Effector CD8-positive, alpha-beta T cell (primary cell): ENCODE data around the gene NRXN3.

Experiments used
- DNase-seq: peaks from one replicate; lab custom pipeline; 2025; lab: John Stamatoyannopoulos, UW

Gene NRXN3

DNA sequence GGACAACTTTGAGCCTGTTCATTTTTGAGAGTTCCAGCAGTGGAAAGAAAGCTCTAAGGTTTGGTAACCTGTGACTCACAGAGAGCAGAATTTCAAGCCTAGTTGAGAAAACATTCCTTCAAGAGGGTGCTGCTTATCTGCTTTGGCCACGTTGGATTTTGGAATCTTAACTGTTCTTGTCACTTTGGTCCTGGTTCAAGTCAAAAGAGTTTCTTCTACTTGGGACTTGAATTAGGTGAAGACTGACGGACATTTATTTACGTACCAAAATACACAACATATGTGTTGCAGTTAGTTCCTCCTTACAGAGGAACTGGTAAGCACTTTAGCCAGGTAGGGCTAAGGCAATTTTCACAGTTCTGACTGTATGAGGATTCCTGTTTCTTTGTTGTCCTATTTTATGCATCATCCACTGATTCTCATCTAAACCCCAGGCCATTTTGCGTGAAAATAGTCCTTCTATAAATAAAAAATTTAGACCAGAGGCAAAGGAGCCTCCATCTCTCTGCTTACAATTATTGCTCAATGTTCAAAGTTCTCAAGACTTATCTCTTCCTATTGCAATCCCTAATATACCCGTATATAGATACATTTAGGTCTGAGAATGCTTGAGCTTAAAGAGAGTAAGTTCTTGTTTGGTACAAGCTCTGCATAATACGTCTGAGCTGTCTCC is 1460.3 kb downstream of the NRXN3 start:
- DNase-seq, result no peak

DNA sequence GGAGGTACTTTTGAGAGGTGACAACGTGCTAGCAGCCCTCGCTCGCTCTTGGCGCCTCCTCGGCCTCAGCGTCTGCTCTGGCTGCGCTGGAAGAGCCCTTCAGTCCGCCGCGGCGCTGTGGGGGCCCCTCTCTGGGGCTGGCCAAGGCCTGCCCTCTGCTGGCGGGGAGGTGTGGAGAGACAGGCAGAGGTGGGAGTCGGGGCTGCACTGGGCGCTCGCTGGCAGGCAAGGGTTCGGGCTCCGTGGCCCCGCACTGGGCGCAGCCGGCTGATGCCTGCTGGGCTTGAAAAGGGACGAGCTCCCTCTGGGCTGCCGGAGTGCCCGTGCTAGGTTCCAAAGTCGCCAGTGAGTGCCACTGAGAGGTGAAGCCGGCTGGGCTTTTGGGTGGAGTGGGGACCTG is 1461.1 kb downstream of the NRXN3 start:
- no peak for DNase-seq

DNA sequence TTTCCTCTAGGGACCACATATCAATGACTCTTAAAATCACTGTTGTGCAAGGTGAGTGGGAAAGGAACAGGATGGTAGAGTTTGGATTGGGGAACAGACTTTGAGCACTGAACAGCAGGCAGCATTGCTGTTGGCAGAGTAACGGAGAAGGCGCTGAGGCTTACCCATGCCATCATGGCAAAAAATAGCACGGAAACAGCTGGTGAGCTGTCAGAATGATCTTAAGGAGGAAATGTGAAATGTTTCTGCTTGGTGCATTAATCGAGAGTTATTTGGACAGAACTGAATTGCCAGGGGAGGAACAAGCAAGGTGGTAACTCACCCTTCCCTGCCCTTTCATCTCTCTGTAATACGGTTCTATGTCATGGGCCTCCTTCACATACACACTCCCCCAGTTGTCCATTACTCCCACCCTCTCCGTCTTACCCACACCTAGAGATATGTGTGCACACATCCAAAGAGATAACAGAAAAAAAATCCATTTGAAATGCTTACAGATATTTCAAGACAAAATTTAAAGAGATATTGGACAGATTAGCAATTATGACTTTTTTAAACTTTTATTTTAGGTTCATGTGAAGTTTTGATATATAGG is 1468.6 kb downstream of the NRXN3 start:
- DNase-seq, result no peak

DNA sequence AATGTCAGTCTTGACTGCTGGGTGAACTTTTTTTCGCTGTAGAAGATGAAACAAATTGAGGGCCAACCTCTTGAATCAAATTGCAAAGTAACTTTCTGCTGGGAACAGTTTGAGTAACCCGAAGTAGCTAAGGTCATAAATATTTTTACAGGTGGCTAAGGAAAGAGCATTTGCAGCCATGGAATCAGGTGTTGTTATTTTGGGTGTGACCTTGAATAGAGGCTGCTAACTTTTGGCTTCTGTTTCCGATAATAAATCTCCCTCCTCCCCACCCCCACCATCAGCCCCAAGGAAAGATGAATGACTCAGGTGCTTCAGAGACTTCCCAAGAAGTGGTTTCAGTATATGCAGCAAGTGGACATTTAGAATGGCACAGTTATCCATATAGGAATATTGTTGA is 1469.4 kb downstream of the NRXN3 start:
- DNase-seq, result no peak

DNA sequence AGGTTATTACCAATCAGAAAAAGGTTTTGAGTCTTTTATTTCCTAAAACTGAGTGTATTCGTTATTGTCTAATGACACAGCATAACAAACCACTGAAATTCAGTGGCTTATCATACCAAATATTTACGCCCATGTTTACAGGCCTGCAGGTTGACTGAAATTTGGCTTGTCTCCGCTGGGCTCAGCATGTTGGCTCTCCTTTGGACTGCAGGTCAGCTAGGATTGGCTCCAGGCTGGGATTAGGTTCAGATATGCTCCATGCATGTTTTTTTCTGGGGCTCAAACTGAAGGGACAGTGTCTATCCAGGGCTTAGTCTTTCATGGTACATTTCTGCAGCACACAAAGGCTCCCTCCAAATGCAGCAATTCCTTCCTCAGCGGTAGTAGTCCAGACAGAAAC is 1471.2 kb downstream of the NRXN3 start:
- no peak for DNase-seq

DNA sequence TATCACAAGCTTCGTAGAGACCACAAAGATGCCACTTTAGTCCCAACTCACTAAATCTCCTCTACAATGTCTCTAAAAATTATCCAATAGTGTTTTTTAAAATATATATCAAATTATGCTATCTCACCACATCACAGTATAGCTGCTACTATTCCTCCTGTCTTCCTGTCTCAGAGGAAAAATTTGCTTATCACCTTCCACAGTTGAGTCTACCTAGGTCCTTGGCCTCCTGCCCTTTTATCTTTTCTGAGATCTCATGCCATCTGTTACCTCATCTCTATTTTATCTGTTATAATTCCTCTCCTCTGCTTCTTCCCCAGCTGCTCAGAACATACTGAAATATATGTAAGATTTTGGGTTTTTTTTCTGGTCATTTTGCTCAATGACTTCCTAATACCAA is 1473.0 kb downstream of the NRXN3 start:
- DNase-seq, result no peak

DNA sequence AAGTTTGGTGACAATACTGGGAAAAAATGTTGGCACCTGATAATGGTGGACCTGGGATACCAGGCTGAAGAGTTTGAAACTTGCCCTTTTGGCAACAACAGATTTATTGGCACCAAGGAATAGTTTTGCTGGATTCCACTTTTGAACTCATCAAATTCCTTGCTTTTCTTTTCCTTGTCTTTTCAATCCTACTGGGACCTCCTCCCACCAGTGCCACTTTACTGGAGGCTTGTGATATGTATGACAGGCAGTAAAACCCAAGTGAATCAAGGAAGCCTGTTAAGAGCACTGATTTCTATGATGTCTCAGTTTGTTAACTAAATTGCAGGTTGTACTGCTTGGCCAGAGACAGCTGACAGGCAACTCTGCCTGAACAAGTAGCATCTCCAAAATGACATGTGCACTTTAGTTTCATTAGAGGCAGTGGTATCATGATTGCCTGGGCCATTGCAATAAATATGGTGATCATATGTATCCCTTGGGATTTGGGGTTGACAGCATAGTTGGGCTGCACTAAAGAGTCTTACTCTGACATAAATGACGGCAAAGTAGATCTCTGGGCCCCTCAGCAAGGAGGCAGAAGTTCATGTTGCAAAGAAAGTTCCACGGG is 1475.7 kb downstream of the NRXN3 start:
- no peak for DNase-seq

DNA sequence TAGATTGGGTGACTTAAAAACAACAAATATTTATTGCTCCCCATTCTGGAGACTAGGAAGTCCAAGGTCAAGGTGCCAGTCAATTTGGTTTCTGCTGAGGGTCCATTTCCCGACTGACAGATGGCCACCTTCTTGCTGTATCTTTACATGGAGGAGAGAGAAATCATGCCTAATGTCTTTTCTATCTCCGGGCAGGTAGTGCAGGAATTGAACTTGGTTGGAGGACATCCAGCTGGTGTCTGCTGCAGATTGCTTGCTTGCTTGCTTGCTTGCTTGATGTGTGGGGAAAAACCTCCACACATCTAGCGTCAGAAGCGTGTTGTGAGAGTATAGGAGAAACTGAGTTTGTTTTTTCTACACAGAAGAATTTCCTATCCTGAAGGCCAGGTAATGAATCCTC is 1479.7 kb downstream of the NRXN3 start:
- DNase-seq, result no peak

DNA sequence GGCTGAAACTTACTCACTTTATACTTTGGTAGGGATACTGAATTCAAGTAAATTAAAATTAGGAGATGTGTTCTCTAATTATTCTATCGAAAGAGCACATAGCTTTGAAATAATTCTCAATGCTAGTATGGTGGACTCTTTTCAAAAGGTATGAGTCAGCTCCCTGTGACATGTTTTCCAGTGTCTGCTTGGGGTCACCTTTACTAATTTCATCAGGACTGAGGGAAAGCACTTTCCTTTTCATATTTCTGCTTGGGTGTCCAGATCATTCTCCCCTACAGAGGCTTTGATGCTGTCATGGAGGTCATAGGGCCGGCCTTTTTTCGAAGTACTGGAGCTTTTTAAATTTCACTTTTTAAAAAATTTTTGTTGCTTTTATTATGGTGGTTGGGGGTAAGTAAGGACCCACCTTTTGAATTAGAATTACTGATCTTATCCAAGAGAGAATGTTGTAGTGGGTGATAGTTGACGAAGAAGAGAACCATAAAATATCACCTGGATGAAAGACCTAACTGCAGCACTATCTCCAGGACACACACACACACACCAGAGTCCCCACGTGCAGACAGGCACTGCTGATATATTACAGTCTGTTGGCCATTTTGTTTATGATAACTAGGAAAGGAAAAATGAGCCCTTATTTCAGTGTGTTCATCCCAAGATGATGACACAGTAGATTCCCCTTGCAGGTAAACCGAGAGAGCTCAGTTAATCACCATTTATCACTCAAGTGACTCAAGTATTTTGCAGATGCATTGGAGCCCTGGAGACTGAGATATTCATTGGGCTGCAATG is 1482.5 kb downstream of the NRXN3 start:
- no peak for DNase-seq

DNA sequence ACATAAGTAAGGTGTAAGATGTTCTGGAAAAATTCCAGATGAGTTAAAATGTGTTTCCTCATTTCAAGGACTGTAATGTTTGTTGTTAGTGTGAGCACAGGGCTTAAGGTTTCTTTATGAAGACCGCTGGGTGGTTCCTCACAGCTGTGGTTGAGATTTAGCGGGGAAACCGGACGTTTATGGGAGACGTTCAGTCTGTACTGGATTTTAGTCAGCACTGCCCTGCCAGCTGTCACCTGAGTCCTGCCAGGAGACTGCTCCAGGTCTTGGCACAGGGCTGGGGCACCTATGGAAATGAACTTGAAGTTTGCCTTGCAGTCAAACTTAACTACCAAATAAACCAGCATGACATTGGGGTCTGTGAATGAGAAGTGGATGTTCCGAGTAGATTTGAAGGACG is 1485.9 kb downstream of the NRXN3 start:
- DNase-seq, result no peak

DNA sequence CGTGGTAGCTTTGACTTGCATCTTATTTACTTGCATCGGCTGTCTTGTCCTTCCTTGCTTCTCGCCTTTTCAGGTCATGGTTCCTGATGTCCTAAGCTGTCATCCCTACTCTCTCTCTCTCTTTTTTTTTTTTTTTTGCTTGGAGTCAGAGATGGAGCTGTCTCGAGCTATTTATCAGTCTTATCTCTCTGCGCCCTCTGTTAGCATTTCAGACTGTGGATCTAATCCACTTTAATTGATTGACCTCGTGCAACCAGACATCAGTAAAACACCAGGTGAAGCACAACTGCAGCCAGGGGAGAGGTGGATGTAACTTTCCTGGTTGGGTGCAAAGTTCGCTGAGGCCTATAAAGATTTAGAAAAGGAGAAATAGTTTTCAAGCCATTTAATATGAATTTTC is 1486.3 kb downstream of the NRXN3 start:
- no peak for DNase-seq

DNA sequence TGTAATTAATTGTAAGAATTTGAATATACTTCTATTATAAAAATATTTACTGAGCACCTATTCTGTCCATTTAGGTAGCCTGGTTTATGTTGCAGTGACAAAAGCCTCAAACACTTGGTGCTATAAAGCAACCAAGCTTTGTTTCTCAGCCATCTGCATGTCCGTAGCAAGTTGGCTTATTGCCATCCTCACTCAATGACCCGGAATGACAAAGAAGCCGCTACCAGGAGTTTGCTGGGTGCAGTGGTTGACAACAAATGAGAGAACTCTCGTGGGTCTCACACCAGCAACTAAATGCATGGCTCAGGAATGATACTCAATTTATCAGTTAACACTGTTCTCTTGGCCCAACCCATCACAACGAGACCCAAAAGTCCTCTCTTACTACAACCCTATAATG is 1488.0 kb downstream of the NRXN3 start:
- DNase-seq, result no peak

DNA sequence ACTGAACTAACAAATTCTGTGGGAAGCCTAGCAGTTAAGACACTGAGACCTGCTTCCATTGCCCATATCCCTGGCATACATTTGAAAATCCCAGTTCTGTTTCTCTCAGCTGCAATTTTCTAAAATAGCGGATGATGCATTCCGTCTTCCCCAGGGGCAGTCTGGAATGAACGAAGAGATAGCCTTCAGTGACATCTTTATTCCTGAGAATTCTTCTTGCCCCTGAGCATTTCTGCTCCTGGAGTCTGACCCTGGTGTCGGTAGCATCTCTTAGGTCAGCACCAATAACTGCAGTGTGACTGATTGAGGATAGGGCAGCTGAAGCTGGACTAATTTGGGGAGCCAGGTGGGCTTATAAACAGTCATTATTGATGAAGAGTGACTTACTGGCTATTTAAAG is 1488.6 kb downstream of the NRXN3 start:
- no peak for DNase-seq

DNA sequence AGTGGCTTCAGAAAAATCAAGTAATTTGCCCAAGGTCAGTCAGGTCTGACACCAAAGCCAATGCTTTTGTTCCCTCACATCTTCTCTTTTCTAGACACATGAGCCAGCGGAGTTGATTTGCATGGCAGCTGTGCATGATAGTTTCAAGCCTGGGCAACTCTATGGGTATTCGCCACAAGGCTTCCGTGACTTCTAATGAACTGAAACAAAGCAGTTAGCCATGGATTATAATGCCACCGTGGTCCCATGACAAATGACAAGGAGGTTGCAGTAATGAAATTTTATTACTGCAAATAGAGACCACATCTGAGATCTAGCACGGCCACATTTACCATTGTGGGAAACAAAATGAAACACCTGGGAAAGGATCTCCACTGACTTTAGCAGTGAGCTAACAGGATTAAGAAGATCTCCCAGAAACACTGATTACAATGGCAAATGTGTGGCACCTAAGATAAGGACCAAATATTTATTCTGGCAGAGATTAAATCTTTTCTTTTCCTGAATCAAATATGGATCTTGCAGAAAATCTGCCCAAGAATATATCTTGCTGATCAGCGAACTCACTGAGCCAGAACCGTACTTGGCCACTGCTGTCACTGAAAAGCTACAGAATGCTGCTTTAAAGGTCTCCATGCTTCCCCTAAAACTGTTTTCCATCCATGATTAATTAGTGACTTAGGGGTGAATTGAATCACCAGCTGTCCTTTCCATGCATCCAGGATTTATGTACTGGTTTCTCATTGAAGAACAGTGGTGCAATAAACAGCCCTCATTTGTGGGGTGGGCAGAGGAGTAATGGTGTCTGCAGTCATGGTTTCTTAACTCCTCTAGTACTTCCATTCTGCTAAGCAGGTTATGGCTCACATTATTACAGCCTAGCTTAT is 1490.1 kb downstream of the NRXN3 start:
- DNase-seq, result no peak

DNA sequence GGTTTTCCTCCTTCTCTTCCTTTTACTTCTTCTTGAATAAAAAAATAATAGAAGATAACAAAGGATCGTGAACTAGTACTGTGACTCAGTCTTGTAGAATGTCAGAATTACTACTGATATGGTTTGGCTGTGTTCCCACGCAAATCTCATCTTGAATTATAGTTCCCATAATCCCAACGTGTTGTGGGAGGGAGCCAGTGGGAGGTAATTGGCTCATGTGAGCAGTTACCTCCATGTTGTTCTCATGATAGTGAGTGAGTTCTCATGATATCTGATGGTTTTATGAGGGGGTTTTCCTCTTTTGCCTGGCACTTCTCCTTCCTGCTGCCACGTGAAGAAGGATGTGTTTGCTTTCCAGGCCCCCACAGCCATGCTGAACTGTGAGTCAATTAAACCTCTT is 1491.6 kb downstream of the NRXN3 start:
- no peak for DNase-seq

DNA sequence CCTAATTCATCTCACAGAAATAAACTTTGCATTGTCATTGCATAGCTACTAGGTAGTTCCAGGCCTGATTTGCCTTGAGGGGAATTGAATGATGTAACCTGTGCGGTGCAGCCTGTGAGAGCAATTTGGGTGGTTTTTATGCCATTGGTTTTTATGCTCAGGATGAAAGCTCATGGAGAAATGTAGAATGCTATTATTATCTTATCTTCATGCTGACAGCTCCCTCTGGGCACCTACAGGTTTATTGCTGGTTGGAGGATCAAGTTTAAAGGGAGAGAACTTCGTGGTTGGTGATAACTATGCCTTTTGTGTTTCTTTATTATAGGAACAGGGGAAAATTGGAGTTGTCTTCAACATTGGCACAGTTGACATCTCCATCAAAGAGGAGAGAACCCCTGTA is 1493.3 kb downstream of the NRXN3 start:
- no peak for DNase-seq

DNA sequence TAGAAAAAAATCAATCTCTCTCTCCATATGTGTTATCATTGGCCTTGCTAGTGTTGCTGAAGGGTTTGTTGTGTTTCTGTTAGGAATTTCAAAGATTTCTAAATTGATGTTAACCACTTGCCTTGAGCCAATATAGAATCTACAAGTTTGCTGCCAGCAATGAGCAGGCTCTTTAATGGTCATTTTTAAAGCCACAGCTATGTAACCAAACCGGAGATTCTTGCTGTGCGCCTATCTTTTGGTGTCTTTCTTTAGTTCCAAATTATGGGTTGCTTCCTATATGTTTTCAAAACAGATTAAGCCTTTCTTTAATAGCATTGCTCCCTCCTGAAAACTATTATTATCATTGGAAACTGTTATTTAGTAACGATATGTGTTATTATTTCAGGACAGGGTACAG is 1495.4 kb downstream of the NRXN3 start:
- no peak for DNase-seq

DNA sequence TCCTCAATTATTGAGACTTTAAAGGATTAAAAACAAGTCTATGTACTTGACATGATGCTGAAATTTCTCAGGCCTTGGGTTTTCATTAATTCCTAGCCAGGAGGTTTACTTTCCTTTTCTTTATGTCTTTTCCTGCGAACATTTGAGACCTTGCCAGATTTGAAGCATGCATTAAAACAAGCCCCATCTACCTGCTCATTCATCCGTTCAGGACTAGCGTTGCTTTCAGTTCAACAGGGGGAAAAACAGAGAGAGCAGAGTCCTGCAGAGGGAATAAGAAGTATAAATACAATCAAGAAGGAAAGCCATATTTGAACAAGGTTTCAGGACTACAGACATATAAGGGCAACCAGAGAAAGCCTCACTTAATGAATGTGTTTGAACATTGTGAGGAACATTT is 1498.8 kb downstream of the NRXN3 start:
- DNase-seq, result no peak

DNA sequence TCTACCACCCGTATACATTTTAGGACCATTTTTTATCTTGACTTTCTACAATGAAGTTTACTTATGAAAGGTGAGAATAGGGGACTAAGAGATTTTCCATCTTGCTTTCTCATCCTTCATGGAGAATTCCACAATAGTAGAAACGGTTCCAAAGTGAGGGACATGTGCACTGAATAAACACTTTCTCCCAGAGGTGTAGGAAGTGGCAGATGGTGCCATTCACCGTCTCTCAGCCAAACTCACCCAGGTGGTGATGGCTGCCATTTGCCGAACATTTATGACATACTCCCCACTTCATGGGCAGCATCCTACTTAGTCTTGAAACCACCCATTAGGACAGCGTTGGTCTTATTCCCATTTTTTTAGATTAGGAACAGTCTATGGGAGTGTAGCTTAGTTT is 1500.6 kb downstream of the NRXN3 start:
- DNase-seq, result no peak

DNA sequence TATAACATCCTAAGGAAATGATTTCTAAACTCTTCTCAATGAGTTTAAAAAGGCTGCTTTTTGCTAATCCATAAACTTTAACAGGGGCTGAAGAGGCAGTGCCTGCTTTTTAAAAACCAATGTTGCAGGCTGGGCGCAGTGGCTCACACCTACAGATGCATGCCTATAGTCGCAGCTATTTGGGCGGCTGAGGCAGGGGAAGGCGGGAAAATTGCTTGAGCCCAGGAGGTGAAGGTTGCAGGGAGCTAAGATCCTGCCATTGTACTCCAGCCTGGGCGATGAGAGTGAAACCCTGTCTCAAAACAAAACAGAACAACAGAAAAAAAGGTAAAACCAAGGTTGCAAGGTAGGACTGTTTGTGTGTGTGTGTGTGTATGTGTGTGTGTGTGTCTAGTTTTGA is 1509.9 kb downstream of the NRXN3 start:
- no peak for DNase-seq

DNA sequence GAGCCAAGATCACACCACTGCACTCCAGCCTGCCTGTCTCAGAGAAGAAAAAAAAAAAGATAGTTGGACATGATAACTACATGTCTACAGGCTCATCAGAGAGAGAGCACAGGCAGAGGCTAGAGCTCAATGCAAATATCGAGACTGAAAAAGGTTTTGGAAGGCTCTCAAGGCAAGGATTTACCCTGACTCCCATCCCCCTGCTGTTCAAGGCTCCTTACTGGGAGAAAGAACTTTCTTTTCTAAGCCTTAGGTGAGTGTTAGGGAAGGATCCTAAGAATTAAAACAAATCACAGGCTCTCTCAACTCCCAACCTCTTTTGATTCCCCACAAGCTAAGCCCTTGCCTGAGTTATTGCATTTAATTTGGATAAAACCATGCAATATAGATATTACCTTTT is 1516.0 kb downstream of the NRXN3 start:
- DNase-seq, result no peak

DNA sequence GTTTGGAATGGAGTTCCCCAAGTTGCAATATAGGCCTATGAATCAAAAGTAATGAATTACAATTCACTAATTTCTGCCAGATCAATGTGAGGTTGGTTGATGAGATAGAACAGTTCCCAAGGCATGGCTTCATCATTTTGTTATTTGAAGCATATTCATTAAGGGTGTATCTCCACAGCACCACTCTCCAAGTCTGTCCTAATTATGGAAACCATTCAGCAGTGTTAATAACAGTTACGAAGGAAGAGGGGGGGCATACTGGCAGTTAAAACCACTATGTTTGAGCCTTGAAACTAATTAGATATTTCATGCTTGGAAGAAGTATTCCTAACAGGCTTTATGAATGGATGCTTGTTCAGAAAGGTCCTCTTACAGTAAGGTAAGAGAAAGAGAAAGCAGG is 1520.8 kb downstream of the NRXN3 start:
- no peak for DNase-seq
